OCI-LY1 (cell line): ENCODE measurements around the gene ZNF664.

Experiments
- EZH2 ChIP-seq: fragments of 200-600 bp; sonication (generic), shearing (Covaris generic); IDR thresholded peaks from 2 replicates; pipeline ENCODE4 v1.8.0; 2017; ENCODE audit warnings: borderline replicate concordance, mixed run types, mild to moderate bottlenecking, antibody characterized with exemption, low read length, moderate library complexity, mixed read lengths
- TF ChIP-seq, protein P1 (sequence below): fragments of 200-600 bp; sonication (generic), shearing (Covaris generic); IDR thresholded peaks from 2 replicates; pipeline ENCODE4 v1.5.1; 2017; ENCODE audit warnings: mild to moderate bottlenecking, antibody characterized with exemption, low read length, moderate library complexity, mixed read lengths

GRCh38 chr12:123984903-123985302 is 11.9 kb downstream of the ZNF664 start:
- TF ChIP-seq, protein P1, sequence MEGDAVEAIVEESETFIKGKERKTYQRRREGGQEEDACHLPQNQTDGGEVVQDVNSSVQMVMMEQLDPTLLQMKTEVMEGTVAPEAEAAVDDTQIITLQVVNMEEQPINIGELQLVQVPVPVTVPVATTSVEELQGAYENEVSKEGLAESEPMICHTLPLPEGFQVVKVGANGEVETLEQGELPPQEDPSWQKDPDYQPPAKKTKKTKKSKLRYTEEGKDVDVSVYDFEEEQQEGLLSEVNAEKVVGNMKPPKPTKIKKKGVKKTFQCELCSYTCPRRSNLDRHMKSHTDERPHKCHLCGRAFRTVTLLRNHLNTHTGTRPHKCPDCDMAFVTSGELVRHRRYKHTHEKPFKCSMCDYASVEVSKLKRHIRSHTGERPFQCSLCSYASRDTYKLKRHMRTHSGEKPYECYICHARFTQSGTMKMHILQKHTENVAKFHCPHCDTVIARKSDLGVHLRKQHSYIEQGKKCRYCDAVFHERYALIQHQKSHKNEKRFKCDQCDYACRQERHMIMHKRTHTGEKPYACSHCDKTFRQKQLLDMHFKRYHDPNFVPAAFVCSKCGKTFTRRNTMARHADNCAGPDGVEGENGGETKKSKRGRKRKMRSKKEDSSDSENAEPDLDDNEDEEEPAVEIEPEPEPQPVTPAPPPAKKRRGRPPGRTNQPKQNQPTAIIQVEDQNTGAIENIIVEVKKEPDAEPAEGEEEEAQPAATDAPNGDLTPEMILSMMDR, result no peak
- no peak for TF ChIP-seq EZH2
